ENCODE data around the gene SMURF1.

DNA sequence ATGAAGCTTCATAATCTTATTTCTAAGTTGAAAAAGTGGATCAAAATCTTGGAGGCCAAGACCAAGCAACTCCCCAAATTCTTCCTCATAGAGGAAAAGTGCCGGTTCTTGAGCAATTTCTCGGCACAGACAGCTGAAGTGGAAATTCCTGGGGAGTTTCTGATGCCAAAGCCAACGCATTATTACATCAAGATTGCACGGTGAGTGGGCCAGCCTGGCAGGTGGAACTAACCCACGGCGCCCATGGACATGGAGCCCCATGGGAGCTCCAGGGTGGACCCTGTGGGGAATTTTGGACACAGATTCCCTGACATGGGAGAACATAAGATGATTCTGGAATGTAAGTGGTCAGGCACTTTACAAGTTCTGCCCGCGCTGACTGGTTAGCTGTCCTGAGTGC, 139.7 kb downstream of the SMURF1 start:
- TF ChIP-seq, protein P1, sequence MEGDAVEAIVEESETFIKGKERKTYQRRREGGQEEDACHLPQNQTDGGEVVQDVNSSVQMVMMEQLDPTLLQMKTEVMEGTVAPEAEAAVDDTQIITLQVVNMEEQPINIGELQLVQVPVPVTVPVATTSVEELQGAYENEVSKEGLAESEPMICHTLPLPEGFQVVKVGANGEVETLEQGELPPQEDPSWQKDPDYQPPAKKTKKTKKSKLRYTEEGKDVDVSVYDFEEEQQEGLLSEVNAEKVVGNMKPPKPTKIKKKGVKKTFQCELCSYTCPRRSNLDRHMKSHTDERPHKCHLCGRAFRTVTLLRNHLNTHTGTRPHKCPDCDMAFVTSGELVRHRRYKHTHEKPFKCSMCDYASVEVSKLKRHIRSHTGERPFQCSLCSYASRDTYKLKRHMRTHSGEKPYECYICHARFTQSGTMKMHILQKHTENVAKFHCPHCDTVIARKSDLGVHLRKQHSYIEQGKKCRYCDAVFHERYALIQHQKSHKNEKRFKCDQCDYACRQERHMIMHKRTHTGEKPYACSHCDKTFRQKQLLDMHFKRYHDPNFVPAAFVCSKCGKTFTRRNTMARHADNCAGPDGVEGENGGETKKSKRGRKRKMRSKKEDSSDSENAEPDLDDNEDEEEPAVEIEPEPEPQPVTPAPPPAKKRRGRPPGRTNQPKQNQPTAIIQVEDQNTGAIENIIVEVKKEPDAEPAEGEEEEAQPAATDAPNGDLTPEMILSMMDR (IDR thresholded peaks at IDR 0.05): no peak
- TF ChIP-seq POLR2A (IDR thresholded peaks at IDR 0.05): no peak
- no peak for TF ChIP-seq EP300 (IDR thresholded peaks at IDR 0.05; ENCODE audit: low read depth)
